NOMO-1 treated with DMSO at 0.1 percent for 48 hours (cell line): ENCODE measurements around the gene POLR3H.
"Not testable (repeated sequence)": the region's sequence is repeated elsewhere in the genome, so short reads cannot be mapped to it uniquely, and the experiment has no call there.

Experiments used
- DNase-seq: peaks from one replicate; lab custom pipeline; 2025; ENCODE audit not compliant: unreplicated experiment; lab: John Stamatoyannopoulos, UW

Gene POLR3H

GRCh38 chr22:41565403-41566054 is 21.3 kb upstream of the POLR3H start:
- DNase-seq, result no peak

- no peak for DNase-seq
These were observed 20.3 kb upstream of the POLR3H start for GRCh38 chr22:41564563-41564962.

DNA sequence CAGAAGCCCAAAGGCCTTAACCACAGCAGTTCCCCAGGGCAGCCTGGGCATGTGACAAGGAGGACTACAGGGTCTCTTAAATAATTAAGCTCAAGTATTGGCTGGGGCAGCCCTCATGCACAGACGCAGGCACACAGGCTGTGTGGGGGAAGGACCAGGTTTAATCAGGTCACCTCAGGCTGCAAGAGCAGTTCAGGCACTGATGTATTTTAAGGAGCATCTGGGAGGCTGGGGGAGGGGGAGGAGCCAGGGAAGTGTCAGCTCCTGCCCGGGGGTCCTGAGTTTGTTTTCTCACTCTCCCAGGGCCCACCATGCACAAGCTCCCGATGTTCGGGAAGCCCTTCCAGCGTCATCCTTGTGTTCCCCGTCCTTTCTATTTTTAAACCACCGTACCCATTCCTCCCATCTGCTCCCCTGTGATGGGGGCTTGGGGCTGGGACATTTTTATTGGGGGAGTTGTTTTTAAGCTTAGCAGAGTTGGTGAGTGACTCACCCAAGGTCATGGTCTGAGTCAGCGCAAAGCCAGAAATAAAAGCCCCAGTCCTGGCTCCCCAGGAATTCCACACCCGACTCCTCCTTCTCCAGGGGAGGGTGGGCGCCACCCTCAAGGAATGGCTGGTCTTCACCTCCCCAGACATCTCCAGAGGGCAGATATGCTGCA is 18.9 kb upstream of the POLR3H start:
- no peak for DNase-seq

GRCh38 chr22:41562461-41562860 is 18.2 kb upstream of the POLR3H start:
- DNase-seq, result no peak

- no peak for DNase-seq
These were observed 17.5 kb upstream of the POLR3H start for GRCh38 chr22:41561788-41562187.

- no peak for DNase-seq
These were observed 17.1 kb upstream of the POLR3H start for GRCh38 chr22:41561335-41561734.

DNA sequence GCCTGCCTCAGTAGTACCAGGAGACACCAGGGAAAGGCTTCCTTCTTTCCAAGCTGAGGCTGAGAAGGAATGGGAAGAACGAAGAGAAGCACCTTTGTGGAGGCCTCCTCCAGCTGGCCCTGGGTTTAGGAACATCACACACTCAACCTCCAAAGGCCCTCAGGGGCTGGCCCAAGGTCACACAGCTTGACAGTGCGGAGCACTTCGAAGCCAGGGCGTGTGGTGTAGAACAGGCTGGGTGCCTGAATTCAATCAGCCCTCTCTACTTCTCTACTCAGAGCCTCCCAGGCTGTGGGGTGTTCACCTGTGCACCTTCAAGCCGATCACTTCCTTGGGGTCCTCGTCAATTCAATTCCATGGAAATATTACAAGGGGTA is 15.8 kb upstream of the POLR3H start:
- DNase-seq, result no peak

GRCh38 chr22:41558241-41558630 is 14.0 kb upstream of the POLR3H start:
- not testable (repeated sequence) for DNase-seq

DNA sequence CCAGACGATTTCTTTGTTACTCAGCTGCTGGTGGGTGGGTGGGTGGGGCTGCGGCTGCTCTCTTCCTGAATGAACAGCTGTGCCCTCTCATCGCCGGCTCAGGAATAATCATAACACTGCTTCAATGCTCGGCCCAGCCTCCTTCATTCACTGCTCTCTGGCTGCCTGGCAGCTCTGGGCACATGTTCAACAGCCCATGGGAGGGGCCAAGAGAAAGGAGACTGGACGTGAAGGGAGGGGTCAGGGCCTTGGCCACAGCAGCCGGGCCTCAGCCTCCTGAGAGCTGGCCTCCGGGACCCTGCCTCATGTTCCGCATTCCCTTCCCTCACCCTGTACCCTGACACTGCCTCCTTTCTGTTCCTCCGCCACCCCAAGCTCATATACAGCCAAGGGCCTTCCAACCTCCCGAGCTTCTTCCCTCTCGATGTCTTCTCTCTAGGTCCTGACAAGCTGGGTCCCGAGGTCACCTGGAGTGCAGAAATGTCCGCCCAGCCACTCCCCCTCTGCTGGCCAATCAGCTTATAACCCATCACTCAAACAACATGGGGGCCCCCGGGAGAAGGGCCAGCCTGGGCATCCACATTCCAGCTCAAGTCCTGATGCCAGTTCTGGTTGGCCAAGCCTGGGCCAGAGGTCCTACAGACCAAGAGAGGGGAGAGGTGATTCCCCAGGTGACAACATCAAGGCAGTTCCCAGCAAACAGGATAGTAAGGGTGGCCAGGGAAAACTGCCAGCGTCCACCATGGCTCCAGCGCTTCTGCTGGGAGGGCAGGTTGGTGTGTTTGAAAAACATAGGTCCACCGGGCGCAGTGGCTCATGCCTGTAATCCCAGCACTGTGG is 13.4 kb upstream of the POLR3H start:
- DNase-seq, result no peak

DNA sequence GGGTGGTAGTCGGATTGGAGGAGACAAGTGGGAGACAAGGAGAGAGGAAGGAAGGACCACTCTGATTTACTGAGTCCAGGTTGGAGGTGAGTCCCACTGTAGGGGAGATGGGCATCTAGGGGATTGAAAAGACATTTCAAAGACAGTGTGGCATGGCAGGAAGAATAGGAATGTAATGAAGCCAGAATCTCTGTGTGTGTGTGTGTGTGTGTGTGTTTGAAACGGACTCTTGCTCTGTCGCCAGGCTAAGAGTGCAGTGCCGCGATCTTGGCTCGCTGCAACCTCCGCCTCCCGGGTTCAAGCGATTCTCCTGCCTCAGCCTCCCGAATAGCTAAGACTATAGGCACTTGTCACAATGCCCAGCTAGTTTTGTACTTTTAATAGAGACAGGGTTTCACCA is 12.3 kb upstream of the POLR3H start:
- no peak for DNase-seq

DNA sequence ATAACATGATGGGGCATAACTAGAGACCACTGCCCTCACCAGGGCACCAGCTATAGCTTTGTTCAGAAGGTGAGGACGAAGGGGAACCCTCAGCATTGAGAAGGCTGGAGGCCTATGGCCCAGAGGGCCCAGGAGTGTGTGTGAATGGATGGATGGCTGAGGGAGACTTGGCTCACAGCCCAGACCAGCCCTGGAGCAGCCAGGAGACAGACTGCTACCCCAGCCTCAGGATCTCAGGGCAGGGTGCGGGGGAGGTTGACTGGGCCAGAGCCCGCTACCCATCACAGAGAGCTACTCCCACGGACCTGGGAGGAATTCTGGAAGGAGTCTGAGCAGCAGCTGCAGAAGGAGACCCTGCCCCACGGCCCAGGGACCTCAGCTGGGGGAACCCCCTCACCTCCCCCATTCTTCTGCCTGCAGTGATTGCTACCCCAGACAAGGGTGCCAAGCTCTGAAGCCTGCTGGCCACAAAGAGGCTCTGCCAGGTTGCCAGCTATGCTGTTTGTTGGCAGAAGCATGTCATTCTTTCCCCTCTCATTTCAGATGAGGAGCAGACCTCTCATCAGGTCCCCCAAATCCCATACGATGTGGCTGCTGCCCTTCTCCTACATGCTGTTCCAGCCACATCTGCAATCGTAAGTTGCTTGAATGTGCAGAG is 11.2 kb upstream of the POLR3H start:
- DNase-seq, result no peak

- DNase-seq, result no peak
These were observed 7.8 kb upstream of the POLR3H start for GRCh38 chr22:41551877-41552582.

- DNase-seq, result no peak
These were observed 6.8 kb upstream of the POLR3H start for GRCh38 chr22:41550952-41551491.

- no peak for DNase-seq
These were observed 4.6 kb upstream of the POLR3H start for GRCh38 chr22:41548830-41549211.

DNA sequence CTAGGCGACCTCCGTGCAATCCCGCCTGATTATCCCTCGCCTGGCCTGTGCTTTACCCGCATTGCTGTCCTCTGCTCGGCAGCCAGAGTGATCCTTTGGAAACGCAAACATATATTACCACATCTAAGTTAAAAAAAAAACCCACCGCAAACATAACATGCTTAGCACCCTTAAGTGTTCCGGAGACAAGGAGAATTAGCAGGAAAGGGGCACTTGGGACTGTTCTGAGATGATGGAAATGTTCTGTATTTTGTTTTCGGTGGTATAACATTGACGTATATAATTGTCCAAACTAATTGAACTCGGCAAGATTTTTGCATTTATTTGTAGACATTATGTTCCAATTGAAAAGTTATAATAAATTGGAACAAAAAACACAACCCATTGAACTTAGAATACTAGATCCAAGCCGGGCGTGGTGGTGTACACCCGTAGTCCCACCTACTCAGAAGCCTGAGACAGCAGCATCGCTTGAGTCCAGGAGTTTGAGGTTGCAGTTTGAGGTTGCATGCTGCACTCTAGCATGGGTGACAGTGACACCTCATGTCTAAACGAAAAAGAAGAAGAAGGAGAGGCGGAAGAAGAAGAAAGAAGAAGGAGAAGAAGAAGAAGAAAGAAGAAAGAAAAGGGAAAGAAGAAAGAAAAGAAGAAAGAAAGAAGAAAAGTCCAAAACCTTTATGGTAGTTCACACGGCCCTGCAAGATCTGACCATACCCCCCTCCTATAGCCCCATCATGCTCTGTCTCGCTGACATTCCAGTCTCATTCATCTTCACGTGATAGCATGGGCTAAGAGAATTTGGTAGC is 604 bp upstream of the POLR3H start:
- no peak for DNase-seq

GRCh38 chr22:41542224-41542623 is 2.0 kb downstream of the POLR3H start:
- DNase-seq, result no peak

DNA sequence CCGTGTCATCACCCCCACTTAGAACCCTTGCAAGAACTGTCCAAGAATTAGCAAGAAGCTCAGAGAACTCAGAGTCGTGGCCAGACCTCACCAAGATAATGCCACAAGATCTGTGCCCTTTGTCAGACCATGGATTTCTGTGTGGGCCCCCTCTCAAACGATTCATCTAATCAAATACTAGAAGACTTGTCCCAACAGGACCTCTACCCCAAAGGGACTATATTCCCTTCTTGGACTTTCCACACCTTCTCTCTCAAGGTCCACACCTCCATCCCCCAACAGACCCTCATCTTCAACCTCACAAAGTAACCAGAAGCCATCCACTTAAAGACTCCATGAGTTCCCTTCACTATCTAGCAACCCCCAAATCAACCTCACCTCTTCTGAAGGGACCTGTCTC is 2.8 kb downstream of the POLR3H start:
- DNase-seq, result no peak

GRCh38 chr22:41540365-41540764 is 3.9 kb downstream of the POLR3H start:
- no peak for DNase-seq

DNA sequence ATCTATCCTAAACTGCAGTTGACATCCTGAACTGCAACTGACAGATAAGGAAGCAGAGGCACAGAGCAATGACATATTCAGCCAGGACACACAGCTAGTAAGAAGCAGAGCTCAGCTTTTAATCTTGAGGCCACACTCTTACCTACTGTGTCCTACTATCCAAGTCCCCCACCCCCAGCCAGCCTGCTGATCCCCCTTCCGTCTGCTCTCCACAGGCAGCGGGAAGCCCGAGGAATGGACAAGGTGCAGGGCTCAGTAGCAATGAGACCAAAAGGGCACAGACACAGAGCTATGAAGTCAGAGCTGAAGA is 4.3 kb downstream of the POLR3H start:
- DNase-seq, result no peak
